Measurements from ENCODE around the gene KRT39.

DNA sequence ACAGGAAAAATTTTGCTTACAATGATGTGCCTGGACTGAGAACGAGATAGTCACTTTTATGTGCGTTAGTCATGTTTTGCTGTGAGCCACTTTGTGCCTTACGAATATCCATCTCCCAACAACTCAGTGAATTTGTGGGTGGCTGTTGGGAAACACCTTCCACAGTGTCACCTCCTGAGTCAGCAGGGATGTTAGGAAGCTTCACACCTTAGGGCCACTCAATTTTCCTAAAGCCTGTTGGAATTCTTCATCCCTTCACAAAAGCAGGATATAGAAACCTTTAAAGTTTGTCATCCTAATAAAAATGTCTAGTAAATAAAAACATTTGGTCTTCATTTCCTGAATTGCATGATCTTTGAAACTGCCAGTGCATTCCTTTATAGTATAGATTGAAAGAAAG lies 46.4 kb upstream of the KRT39 start:
- TF ChIP-seq, protein P1, sequence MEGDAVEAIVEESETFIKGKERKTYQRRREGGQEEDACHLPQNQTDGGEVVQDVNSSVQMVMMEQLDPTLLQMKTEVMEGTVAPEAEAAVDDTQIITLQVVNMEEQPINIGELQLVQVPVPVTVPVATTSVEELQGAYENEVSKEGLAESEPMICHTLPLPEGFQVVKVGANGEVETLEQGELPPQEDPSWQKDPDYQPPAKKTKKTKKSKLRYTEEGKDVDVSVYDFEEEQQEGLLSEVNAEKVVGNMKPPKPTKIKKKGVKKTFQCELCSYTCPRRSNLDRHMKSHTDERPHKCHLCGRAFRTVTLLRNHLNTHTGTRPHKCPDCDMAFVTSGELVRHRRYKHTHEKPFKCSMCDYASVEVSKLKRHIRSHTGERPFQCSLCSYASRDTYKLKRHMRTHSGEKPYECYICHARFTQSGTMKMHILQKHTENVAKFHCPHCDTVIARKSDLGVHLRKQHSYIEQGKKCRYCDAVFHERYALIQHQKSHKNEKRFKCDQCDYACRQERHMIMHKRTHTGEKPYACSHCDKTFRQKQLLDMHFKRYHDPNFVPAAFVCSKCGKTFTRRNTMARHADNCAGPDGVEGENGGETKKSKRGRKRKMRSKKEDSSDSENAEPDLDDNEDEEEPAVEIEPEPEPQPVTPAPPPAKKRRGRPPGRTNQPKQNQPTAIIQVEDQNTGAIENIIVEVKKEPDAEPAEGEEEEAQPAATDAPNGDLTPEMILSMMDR (IDR thresholded peaks at IDR 0.05; ENCODE audit: low read depth, low read length, missing input control): no peak
- TF ChIP-seq, protein P2, sequence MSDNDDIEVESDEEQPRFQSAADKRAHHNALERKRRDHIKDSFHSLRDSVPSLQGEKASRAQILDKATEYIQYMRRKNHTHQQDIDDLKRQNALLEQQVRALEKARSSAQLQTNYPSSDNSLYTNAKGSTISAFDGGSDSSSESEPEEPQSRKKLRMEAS (IDR thresholded peaks at IDR 0.05): no peak
- TF ChIP-seq HNF4A (conservative IDR thresholded peaks at IDR 0.05) (no peak), NR2F2 (IDR thresholded peaks at IDR 0.05) (no peak), FOXA2 (IDR thresholded peaks at IDR 0.05) (no peak), RAD21 (IDR thresholded peaks at IDR 0.05) (no peak)
